Hematopoietic multipotent progenitor cell treated with erythropoietin and hydrocortisone succinate and interleukin-3 and kit ligand, for 4 days (in vitro differentiated cells): Measurements from ENCODE around the gene ANAPC7.
A peak's percentile ranks its signal among the peaks of the same experiment; 100 is the strongest.

Experiments used
- DNase-seq: peaks from one replicate; pipeline ENCODE4 v3.0.0-alpha.2; 2015

The ANAPC7 gene

DNA sequence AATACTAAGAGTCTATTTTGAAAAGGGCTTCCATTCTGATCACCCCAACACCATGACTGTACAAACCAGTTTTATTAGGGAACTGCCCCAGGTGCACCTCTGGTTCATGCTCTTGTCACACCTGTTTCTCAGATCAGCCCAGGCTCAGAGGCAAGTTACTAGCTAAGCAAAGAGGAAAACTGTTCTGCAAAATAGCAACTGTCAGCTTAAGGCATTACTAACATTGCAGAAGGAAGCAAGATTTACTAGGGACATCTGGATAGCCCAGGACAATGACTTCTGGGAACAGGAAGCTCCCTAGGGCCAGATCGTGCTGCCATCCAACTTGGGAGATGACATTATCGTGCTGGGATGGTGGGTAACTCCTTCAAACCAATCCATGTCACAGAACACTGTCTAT is 30.1 kb downstream of the ANAPC7 start:
- no peak for DNase-seq

DNA sequence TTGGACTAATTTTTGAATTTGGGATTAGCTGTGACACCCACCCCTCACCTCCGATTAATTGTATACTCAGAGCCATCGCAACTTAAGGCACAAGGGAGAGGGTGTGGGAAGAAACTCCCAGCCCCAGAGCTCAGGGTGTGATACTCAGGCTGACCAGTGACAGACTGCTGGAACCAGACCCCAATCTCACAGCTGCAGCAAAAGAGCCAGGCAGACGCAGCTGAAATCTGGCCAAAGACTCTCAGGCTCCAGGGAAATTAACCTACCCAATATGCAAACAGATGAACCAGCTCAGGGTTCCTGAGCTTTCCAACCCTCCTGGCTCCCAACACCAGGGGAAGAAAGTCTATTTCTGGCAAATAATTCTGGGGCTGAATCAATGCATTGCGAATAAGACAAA is 30.5 kb downstream of the ANAPC7 start:
- DNase-seq = no peak

DNA sequence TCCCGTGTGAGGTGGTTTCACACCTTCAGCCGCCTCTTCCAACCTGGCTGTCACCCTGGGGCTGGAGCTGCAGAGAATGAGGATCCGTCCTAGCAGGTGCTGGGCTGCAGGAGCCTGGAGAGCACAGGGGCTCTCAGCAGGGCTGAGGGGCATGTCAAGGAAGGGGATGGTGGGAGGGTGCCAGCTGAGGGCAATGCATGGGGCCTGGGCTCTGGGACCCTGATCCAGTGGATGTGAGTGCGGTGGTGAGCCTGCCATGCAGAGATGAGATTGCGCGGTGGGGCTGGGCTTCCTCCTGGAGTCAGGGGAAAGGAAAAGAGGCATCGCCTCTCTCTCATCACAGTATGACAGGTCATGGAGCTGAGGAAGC is 31.5 kb downstream of the ANAPC7 start:
- no peak for DNase-seq

DNA sequence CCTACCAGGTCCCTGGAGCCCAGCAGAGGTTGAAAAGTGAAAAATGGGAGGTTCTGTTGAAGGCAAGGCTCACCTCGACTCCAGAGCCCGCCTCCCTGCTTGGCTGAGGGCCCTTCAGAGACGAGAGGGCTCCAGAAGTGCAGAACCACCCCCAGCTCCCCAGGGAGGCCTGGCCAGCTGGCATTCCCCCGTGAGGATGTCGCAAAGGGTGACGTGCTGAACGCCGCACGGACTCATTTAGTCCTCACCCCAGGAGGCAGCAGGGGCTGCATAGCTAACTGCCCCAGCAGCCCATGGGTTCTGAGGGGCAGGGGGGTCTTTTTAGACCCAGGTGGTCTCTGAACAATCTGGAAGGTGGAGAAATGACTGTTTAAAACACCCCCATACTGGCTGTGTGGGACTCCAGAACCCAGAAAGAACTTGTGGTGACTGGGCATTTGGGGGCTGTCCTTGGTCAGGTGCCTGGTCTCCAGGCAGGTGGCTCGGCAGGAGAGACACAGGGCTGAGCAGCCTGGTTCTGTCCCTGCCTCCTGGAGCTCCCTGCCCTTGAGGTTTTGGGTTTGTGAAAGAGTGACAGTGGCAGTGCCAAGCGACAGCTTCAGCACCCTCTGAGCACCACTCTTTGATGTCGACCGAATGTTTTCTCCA is 32.0 kb downstream of the ANAPC7 start:
- no peak for DNase-seq

DNA sequence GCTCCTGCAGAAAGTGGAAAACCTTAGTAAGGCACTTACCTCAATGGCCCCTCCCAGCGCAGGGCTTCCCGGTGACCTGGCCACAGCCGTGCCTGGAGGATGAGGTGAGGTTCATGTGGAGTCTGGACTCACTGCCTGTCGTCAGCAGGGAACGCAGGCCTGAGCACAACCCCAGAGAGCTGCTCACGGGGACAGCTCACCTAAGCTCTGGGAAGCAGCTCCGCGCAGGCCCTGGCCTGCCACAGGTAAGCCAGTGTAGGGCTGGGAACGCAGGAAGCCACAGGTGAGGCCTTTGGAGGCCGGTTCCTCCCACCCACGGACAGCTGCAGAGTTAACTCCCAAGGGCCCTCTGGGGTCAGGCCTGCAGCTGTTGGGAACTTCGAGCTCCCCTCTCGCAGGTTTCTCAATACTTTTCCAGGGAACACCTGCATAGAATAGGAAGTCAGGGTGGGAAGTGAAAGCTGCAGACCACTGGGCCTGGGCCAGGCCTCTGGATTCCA is 32.7 kb downstream of the ANAPC7 start:
- no peak for DNase-seq

DNA sequence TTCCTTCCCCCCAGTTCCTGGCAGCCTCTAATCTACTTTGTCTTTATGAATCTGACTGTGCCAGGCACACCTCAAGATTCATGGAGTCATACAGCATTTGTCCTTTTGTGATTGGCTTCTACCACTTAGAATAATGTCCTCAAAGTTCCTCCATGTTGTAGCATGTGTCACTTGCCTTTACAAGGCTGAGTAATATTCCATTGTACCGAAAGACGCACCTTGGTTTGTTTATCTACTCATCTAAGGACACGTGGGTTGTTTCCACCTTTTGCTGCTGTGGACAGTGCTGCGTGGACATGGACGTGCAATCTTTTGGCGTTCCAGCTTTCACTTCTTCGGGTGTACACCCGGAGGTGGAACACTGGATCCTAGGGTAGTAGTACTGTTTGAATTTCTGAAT is 33.5 kb downstream of the ANAPC7 start:
- DNase-seq = no peak

DNA sequence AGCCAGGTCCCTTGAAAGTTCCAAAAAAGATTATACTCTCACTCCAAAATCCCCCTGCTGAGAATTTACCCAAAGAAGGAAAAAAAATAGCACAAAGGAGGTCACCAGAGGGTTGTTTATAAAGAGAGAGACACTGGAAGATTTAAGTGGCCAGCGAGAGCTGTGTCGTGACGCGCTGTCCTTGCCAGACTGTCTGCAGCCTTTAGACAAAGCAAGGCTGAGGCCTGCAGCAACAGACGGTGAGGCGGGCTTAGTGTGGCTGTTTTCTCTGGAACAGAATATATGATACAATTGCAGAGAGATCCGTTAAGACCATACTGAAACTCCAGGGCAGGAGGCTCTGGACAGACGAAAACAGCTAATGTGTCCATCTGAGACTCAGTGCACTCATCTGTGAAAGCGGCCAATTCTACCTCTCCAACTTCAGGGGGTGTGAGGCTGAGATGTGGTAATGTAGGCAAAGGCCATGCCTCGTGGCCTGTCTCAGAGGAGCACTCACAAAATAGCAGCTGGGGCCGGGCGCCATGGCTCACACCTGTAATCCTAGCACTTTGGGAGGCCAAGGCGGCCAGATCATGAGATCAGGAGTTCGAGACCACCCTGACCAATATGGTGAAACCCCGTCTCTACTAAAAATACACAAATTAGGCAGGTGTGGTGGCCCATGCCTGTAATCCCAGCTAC is 36.2 kb downstream of the ANAPC7 start:
- DNase-seq = no peak

DNA sequence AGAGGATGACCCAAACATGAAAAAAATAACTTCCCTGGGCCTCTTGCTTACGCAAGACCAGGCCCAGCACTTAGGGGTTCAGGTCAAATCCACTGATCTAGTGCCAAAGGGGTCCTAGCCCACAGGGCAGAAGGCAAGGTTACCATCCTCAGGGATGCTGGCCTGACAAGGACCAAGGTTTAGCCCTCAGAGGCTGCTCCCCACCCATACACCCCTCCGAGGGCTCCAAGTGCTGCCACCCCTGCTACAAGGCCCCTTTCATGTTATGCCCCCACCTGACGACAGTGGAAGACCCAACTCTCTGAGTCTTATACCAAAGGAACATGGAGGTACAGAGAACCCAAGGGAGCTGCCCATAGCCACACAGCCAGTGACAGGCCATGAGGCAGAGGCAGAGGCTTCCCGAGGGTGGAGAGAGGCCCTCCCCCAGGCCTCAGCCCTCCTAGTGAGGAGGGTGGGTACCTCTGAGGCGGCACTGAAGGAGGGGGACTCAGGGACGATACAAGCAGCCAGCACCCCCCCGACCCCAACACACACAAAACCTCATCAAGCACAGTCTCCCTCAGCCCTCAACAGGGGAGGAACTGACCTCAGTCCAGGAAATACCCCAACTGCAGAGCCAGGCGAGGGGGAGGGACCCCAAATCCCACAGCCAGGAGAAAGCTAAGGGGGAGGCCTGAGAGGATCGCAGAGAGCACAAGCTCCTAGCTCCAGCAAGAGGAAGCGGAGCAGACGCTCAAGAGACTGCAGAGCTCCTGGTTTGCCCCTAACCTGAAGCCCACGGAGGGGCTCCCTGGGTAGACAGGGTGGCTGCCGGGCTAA is 37.0 kb downstream of the ANAPC7 start:
- DNase-seq = no peak

DNA sequence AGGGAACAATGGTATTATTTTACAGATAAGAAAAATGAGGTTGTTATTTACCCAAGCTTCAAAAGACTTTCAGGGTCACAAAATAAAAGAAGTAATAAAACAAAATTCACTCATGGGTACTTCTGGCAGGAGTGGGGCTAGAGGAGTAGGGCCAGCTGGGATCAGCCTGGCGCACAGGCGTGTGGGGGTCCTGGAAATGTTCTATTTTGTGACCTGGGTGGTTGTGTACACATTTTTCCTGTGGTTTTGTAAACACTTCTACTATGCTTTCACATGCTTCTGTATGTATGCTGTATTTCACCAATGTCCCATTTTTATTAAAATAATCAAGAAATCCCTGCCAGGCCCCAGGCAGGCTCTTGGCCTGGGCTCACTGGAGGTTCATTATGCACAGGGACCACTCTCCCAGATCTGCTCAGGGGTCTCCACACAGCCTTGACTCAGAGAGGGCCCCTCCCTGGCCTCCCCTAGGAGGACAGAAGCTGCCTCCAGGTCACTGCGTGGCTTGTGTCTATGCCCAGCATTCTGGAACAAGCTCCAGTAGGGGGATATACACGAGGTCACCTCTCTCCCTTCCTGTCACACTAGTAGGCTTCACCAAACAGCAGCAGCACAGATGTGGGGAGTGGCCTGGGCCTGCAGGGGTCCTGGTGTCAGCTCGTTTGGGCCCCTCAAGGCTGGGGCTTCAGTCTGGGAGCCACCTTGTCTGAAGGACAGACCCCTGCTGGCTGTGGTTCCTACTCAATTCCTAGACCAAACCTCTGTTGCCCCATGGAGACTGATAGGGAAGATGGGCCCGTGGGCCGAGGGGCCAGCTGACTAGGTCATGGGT is 37.8 kb downstream of the ANAPC7 start:
- no peak for DNase-seq

DNA sequence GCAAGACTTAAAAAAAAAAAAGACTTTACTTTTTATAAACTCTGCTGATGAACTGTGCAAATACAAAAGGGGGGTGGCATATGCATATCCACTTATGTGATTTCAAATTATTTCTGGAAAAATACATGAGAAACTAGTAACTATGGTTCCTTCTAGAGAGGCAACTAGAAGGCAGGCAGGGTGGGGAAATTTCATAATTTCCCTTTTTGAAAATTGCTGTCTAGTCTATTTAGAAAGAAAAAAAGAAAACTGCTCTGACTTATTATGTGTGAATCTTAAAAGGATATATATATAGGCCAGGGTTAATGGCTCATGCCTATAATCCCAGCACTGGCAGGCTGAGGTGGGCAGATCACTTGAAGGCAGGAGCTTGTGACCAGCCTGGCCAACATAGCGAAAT is 42.3 kb downstream of the ANAPC7 start:
- no peak for DNase-seq

DNA sequence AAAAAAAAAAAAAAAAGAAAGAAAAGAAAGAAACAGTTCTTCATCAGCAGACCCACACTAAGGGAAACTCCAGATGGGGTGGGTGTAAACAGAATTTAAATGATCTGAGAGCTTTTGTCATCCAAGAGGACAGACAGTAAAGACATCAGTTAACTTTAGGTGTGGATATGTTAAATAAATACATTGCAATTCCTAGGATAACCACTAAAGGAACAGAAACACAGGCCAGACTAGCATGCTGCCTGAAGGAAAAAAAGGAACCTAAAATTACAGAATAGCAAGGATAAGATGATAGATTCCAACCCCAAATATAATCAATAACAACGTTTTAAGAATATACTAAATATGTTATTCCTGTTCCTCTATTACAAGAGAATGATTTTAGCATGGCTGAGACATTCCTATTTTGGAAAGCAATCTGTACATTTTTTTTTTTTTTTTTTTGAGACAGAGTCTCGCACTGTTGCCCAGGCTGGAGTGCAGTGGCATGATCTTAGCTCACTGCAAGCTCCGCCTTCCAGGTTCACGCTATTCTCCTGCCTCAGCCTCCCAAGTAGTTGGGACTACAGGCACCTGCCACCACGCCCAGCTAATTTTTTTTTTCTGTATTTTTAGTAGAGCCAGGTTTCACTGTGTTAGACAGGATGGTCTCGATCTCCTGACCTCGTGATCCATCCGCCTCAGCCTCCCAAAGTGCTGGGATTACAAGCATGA is 45.0 kb downstream of the ANAPC7 start:
- peak; percentile 64 for DNase-seq

DNA sequence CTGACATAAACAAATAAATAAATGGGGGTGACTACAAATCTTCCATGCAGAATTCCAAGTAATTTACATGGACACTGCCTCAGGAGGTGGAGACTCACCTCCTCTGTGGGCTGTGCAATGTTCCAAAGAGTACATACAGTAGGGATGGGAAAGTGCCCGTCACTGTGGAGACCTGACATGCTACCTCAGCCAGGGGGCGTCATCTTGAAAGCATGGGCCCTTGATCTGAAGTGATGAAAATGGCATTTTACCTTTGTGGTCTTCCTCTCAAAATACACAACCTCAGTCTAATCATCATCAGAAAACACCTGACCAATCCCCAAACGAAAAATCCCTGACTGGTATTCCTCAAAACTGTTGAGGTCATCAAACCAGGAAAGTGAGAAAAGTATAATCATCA is 48.4 kb downstream of the ANAPC7 start:
- DNase-seq = peak; percentile 65

DNA sequence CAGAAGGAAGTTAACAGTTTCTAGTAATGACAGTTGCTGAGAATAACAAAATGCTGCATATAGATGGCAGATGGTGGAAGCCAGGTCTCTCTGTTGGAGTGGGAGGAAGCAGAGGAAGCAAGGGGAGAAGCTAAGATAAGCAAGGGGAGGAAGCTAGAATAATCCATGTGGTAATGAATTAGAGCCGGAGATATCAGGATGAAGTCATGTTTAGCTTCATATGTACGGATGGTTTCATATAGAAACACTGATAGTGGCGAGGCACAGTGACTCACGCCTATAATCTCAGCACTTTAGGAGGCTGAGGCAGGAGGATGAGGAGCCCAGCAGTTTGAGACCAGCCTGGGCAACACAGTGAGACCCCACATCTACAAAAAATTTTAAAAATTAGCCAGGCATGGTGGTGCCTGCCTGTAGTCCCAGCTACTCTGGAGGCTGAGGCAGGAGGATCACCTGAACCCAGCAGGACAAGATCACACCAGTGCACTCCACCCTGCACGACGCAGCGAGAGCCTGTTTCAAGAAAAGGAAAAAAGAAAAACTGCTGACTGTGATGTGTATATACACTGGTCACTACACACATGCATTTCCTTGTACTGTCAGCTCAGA is 49.2 kb downstream of the ANAPC7 start:
- DNase-seq = peak; percentile 96

DNA sequence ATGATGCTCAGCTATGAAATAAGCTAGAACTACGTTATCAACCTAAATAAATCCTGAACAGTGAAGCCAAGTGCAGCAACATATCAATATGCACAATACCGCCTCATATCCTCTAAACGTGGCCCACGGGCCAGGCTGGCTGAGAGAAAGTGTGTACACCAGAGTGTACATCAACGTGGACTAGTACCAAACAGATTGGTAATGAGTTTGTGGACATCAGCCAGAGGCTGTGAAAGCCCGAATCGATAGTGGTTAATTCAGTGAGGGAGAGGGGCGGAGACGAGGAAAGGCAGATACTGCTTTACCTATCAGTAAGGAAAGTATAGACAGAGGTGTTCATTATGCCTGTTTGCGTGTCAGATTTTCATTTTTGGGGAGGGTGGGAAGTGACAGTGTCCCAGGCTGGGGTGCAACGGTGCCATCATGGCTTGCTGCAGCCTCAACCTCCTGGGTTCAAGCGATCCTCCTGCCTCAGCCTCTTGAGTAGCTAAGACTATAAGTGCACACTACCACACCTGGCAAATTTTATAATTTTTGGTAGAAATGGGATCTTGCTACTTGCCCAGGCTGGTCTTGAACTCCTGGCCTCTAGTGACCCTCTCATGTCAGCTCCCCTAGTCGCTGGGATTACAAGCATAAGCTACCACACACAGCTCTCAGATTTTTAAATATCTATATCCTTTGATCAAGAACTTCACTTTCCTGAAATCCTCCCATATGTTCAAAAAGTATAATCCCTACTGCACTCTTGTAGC is 50.1 kb downstream of the ANAPC7 start:
- DNase-seq = no peak

DNA sequence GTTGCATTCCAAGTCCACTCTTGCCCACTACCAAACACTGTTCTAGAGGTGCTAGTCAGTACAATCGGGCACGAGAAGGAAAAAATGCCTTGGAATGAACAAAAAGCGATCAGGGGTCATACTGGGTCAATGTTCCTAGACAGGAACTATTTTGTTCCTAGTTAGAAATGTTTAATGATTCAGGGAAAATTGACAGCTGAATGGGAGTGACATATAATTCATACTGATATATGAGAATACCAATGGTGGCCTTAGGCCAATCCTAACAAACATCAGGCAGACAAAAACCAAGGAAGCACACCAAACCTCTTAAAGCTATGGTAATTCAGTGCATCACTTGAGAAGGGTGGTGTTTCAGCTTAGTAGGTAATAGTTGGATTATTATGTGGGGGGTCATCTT is 51.1 kb downstream of the ANAPC7 start:
- no peak for DNase-seq

DNA sequence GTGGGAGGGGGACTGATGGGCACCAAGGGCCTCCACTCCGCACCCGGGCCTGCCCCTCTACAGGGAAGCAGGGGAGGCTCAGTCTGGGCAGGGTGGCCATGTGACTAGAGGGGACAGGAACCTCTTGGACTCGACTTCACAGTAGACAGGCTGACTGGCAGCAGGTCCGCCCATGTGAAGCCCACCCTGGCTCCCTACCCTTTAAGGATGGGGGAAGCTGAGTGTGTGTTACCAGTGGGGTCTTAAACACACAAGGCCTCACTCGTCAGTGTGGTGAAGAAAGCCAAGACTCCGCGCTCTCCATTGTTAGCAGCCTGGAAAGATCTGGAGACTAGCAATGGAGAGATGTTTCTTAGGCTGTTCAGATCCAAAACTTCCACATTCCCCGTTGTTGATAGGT is 52.4 kb downstream of the ANAPC7 start:
- DNase-seq = no peak

DNA sequence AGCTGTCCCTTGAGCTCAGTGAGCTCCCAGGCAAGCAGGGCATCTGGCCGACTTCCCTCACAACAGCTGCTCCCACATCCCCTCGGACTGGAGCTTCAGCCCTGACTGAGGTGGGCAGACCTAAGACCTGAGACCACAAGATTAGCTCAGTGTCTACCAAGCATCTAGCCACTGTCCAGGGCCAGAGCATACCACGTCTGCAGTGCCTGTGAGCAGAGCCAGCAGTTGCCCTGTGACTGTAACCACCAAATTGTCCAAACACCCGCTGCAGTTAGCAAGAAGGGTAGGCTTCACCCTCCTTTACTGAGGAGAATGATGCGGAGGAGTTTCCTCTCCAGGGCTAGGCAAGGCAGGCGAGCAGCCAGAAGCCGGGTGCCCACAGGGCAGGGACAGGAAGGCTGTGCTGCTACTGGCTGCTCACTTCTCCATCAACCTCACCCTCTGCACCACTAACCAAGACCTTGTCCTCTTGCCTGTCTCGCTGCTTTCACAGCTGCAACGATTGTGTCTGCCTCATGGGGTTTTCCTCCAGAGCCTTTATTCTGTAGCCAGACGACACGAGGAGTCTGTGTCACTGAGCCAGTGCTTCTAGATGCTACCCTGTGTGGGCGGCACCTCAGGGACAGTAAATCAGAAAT is 53.9 kb downstream of the ANAPC7 start:
- DNase-seq = peak; percentile 85

DNA sequence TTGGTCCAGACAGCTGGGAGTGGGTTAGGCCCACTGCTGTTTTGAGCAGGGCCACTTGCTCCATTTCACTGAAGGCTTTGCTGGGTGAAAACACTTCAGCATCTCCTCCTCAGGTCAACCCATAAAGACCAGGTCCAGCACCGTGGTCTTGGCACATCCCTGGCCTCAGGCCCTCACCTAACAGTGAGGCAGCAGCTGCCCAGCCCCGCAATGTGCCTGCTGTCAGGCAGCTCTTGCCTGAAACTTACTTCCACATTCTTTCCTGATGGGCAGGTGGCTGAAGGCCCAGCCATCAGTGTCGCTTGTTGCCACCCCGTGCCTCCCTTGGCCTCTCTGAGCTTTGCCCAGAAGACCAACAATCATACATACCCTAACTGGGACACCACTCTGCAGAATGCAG is 54.4 kb downstream of the ANAPC7 start:
- no peak for DNase-seq

DNA sequence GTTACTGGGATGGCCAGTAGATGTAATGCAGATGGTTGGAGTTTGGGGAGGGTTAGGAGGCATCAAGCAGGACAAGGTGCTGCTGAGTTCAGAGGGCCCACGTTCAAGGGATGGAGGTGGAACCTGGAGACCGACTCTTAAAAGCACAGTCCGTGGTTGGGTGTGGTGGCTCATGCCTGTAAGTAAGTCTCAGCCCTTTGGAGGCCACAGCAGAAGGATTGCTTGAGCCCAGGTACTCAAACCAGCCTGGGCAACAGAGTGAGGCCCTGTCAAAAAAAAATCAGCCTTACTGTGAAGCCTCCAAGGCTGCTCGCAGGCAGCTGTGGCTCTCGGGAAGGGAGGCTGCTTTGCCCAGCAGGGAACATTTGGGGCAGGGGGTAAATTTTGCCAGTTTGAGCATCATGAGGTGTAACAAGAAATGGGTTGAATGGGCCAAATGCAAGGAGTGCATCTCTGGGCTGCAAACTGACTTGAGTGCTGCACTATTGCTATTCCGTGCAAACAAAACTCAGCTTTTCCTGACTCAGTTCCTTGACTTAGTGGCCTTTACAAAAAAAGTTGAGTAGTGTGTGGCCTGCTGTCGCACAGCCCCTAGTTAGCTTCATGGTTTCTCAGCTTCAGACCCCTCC is 55.0 kb downstream of the ANAPC7 start:
- DNase-seq = no peak

DNA sequence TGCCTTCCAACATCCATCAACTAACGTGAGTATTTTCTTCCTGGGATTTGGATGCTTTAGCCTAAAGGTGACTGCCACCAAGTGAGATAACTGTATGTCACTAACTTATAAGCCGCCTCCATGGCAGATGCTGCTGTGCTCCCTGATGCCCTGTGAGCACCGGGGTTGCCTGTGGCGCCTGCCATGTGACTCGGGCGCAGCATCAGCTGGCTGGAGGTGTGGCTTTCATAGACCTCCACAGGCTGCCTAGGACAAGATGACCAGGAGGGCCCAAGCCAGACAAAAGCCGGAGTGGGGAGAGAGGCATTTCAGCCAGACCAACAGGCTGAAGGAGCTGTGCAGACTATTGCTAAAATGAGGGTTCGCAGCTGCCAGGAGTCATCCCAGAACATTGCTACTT is 55.7 kb downstream of the ANAPC7 start:
- DNase-seq = no peak
